Naive B cell (primary cell): ENCODE measurements around the gene SEC14L5. TPM values are rescaled to one million over a fixed set of nuclear protein-coding genes. Genes with fewer than 3 reads are reported as not detected.

Experiments used
- ATAC-seq, 2 donors: fragments of 150-1000 bp; cut with Tn5 transposase; 2 replicates each; pipeline ENCODE4 v1.10.0; 2021; ENCODE audit warnings: low read depth in 2 of 2, mild to moderate bottlenecking in 2 of 2, moderate library complexity in 2 of 2
- DNase-seq: peaks from one replicate; pipeline ENCODE4 v3.0.0; 2022
- H3K27ac Mint-ChIP-seq, 6 donors: one replicate each; pipeline ENCODE4 v1.8.0; 2020 to 2022; ENCODE audit warnings: mild to moderate bottlenecking in 6 of 6, mixed read lengths in 6 of 6, moderate library complexity in 5 of 6, inconsistent platforms in 2 of 6
- H3K27me3 Mint-ChIP-seq, 3 donors: one replicate each; pipeline ENCODE4 v1.8.0; 2021 to 2022; ENCODE audit warnings: mixed read lengths in 3 of 3, mild to moderate bottlenecking in 1 of 3
- H3K36me3 Mint-ChIP-seq, 2 donors: one replicate each; pipeline ENCODE4 v1.8.0; 2020 to 2022; ENCODE audit warnings: mixed read lengths in 2 of 2, inconsistent platforms in 1 of 2, mild to moderate bottlenecking in 1 of 2
- H3K4me1 Mint-ChIP-seq, 3 donors: one replicate each; pipeline ENCODE4 v1.8.0; 2020 to 2022; ENCODE audit warnings: mixed read lengths in 3 of 3, inconsistent platforms in 1 of 3, mild to moderate bottlenecking in 1 of 3, moderate library complexity in 1 of 3
- H3K4me3 Mint-ChIP-seq, 8 donors: one replicate each; pipeline ENCODE4 v1.8.0; 2020 to 2022; ENCODE audit warnings: mild to moderate bottlenecking in 8 of 8, mixed read lengths in 8 of 8, moderate library complexity in 8 of 8, inconsistent platforms in 2 of 8
- H3K9me3 Mint-ChIP-seq, 7 donors: one replicate each; pipeline ENCODE4 v1.8.0; 2020 to 2022; ENCODE audit warnings: mixed read lengths in 7 of 7, mild to moderate bottlenecking in 5 of 7, inconsistent platforms in 2 of 7, moderate library complexity in 1 of 7
- polyA plus RNA-seq, 6 donors: library from polyadenylated mRNA; unstranded; fragments of 300-500 nt; fragmentation: Illumina TruSeq; gene quantifications; one replicate each; pipeline ENCODE4 v1.2.3, GENCODE V29; 2021; ENCODE audit warnings: low read depth in 6 of 6

Gene SEC14L5
- polyA plus RNA-seq, 6 donors from 2014 or later = 0.08 to 0.48 (median 0.43) TPM; not detected in 3

DNA sequence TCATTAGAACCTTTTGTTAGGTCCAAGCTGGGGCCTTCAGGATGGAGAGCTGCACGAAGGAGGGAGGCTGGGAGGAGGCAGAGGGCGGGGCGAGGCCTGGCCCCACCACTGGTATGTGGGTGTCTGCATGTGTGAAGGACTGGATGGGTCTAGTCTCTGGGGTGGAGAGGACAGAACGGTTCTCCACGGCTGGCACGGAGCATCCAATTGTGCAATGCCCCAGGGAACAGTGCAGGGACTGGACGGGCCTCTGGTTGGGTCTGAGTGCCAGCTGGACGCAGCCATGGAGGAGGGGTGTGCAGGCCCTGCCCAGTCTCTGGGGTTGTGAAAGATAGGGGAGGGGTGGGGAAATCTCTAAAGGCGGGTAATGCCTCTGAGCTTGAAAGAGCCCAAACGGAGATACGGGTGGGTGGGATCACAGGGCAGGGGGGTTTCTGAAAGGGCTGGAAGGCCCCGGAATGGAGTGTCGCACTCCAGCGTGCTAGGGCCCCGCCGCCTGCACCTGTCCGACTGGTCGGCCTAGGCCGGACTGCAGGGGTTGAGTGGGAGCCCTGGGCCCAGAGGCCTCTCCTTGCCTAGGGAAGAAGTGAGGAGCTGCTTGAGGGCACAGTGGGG, 22.8 kb upstream of the SEC14L5 start:
- ATAC-seq (no peak), DNase-seq (no peak)
- Mint-ChIP-seq H3K4me3 (peak overlapping the region in 2 of 8 donors; percentile 61 to 79), H3K27ac (no peak overlapping the region), H3K4me1 (peaks cover 9 to 12% (median 12%) of the 10 kb centered on the region in 3 donors), H3K27me3 (peaks cover 7 to 68% (median 66%) of the 10 kb centered on the region in 3 donors), H3K9me3 (peaks cover 0 to 6% (median 0%) of the 10 kb centered on the region in 7 donors), H3K36me3 (no peaks in the 10 kb centered on the region)

DNA sequence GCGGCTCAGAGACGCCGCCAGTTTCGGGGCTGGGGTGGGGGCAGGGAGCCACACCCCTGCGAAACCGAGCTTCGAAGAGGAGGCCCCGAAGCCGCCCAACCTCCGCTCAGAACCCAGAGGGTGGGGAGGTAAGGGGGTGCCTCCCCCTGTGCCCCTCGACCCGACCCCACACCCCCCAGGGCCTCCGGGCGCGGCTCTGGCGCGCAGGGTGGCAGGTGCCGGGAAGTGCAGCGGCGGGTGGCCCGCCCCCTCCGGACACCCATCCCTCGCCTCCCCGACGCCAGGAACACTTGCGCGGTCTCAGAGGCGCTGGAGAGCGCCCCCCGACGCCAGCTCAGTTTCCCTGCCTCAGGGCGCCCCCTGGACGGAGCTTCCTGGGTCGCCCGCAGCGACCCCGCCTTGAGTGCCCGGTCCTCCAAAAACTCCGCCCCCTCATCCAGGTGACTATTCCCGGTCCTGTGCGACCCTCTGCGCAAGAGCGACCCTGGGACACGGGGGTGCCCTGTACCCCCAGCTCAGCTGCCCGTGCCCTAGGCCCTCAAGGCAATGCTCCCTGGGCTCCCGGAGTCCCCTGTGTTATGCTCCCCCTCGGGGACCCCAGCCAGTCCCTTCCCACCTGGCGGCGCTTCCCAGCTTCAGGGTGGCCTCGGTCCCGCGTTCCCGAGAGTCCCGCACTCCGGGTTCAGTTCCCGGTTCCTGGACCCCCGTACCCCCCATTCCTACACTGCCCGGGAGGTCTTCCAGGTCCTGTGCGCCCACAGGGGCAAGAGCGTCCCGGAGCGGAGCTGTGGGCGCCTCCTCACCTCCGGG, 21.7 kb upstream of the SEC14L5 start:
- H3K4me3 Mint-ChIP-seq = peak overlapping the region in 7 of 8 donors; percentile 29 to 80 (median 75)
- no peaks in the 10 kb centered on the region for H3K36me3 Mint-ChIP-seq
- peaks cover 11 to 59% (median 55%) of the 10 kb centered on the region in 3 donors for H3K27me3 Mint-ChIP-seq
- H3K9me3 Mint-ChIP-seq = peaks cover 0 to 4% (median 0%) of the 10 kb centered on the region in 7 donors
- peaks cover 9 to 12% (median 12%) of the 10 kb centered on the region in 3 donors for H3K4me1 Mint-ChIP-seq
- DNase-seq (no peak), ATAC-seq (peak in 1 of 2 donors; percentile 32)
- no peak overlapping the region for H3K27ac Mint-ChIP-seq

GRCh38 chr16:4936991-4937781, 20.9 kb upstream of the SEC14L5 start, which contains the start of gene PPL:
PPL (minus strand) TSS chr16:4937148; CDS start chr16:4937045, 103 bp downstream.
- DNase-seq (no peak), ATAC-seq (peak; percentile 7 to 34)
- H3K4me1 Mint-ChIP-seq = peaks cover 9 to 12% (median 12%) of the 10 kb centered on the region in 3 donors
- no peaks in the 10 kb centered on the region for H3K36me3 Mint-ChIP-seq
- H3K27me3 Mint-ChIP-seq = peaks cover 12 to 59% (median 49%) of the 10 kb centered on the region in 3 donors
- peaks cover 0 to 4% (median 0%) of the 10 kb centered on the region in 7 donors for H3K9me3 Mint-ChIP-seq
- peak within 1 kb of the TSS in 7 of 8 donors; percentile 69 to 84 (median 76) for H3K4me3 Mint-ChIP-seq
- H3K27ac Mint-ChIP-seq = peak within 1 kb of the TSS in 1 of 6 donors; percentile 47

DNA sequence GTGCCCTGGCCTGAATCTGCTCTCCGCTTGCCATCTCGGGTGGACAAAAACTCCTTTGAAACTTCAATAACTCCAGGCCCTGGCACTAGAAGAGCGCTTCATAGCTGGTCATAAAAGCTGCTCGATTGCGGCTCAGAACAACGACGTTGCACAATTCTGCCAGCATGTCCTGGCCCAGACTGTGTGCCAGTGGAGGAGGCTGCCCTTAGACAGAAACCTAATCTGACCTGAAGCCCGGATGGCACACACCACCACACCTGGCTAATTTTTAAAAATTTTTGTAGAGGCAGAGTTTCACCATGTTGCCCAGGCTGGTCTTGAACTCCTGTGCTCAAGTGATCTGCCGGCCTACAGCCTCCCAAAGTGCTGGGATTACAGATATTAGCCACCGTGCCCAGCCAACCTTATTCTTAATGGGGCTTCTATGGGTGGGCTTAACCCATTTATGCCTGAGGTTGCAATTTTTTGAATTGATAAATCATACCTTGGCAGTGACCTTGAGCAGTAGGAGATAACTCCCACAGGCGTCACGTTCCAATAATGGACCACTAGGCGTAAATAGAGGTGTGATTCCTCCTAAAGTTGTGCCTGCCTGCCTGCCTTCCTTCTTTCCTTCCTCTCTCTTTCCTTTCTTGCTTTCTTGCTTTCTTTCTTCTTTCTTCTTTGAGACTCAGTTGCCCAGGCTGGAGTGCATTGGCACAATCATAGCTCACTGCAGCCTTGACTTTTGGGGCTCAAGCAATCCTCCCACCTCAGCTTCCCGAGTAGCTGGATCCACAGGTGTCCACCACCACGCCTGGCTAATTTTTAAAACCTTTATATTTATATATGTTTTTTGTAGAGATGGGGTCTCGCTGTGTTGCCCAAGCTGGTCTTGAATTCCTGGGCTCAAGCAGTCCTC, 20.1 kb upstream of the SEC14L5 start:
- Mint-ChIP-seq H3K27ac (peak overlapping the region in 1 of 6 donors; percentile 47), H3K9me3 (peaks cover 0 to 4% (median 0%) of the 10 kb centered on the region in 7 donors)

GRCh38 chr16:4938683-4939030, 19.5 kb upstream of the SEC14L5 start:
- DNase-seq (no peak), ATAC-seq (no peak)
- Mint-ChIP-seq H3K27me3 (peaks cover 8 to 49% (median 43%) of the 10 kb centered on the region in 3 donors), H3K4me3 (peak overlapping the region in 3 of 8 donors; percentile 15 to 79 (median 42)), H3K9me3 (peaks cover 0 to 4% (median 0%) of the 10 kb centered on the region in 7 donors), H3K36me3 (no peaks in the 10 kb centered on the region), H3K4me1 (peaks cover 9 to 12% (median 10%) of the 10 kb centered on the region in 3 donors), H3K27ac (no peak overlapping the region)

More for the DNA sequence above, 20.1 kb upstream of the SEC14L5 start:
- peaks cover 9 to 12% (median 12%) of the 10 kb centered on the region in 3 donors for H3K4me1 Mint-ChIP-seq
- H3K36me3 Mint-ChIP-seq = no peaks in the 10 kb centered on the region
- H3K4me3 Mint-ChIP-seq = peak overlapping the region in 7 of 8 donors; percentile 41 to 84 (median 67)
- no peak for DNase-seq
- ATAC-seq = no peak
- H3K27me3 Mint-ChIP-seq = peaks cover 12 to 54% (median 49%) of the 10 kb centered on the region in 3 donors

DNA sequence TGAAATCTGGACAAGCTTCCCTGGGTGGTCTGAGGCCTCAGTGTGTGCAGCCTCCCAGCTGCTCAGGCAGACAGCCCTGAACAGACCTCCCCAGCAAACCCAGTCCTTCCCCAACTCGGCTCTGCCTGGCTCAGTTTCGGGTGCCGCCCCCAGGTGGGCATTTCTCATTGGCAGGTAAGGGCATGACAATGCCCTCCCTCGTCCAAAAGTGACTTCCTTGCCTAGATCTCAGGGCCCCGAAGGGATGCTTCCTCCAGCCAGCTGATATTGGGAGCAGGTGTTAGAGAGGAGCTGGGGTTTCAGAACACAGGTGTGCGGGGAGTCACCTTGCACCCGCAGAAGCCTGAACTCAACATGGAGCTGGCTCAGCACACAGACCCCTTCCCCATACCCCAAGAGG, 17.4 kb upstream of the SEC14L5 start:
- H3K27me3 Mint-ChIP-seq = peaks cover 4 to 42% (median 40%) of the 10 kb centered on the region in 3 donors
- H3K4me3 Mint-ChIP-seq = no peak overlapping the region
- DNase-seq = no peak
- peaks cover 9 to 15% (median 10%) of the 10 kb centered on the region in 3 donors for H3K4me1 Mint-ChIP-seq
- H3K36me3 Mint-ChIP-seq = no peaks in the 10 kb centered on the region
- H3K27ac Mint-ChIP-seq = no peak overlapping the region
- peaks cover 0 to 4% (median 0%) of the 10 kb centered on the region in 7 donors for H3K9me3 Mint-ChIP-seq
- no peak for ATAC-seq

GRCh38 chr16:4942481-4942880, 15.6 kb upstream of the SEC14L5 start:
- H3K27ac Mint-ChIP-seq = no peak overlapping the region
- peaks cover 3 to 8% (median 4%) of the 10 kb centered on the region in 3 donors for H3K4me1 Mint-ChIP-seq
- H3K27me3 Mint-ChIP-seq = peaks cover 7 to 46% (median 42%) of the 10 kb centered on the region in 3 donors
- DNase-seq (no peak), ATAC-seq (no peak)
- no peaks in the 10 kb centered on the region for H3K36me3 Mint-ChIP-seq
- H3K4me3 Mint-ChIP-seq = no peak overlapping the region
- H3K9me3 Mint-ChIP-seq = peaks cover 0 to 4% (median 0%) of the 10 kb centered on the region in 7 donors

DNA sequence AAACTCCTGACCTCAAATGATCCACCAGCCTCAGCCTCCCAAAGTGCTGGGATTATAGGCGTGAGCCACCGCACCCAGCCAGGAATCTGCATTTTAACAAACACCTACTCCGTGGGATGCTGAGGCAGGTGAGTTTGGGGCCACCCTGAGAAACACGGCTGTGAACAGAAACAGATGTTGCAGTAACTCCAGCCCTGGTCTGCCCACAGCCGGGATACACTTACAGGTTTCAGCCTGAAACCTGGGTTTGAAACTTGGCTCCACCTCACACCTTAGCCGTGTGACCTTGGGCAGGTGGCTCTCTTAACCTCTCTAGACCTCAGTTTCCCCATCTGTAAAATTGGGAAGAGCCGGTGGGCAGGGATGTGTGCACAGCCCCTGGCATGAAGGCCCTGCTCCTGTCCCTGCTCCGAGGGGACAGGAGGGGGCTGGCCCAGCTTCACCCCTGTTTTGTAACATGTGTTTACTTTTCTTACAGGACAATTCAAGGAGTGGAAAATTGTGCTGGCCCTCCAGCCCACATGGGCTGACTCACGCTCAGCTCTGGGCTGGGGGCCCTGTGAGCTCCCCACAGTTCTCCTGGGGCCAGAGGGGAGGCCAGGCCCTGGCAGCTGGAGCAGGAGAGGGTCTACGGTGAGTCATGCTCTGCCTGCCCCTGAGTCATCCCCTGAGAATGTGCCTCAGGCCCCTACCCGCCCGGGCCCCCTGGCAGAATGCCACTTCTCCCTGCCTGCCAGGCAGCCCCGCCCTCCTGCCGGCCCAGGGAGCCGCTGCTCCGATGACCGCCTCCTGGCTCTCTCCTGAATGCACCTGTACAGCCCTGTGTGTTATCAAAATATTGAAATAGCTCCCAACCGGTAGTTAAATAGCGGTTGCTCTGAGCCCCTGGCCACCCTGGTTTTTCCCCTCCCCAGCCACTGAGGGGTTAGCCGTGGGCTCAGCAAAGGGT, 13.5 kb upstream of the SEC14L5 start:
- Mint-ChIP-seq H3K4me1 (peaks cover 0 to 8% (median 5%) of the 10 kb centered on the region in 3 donors), H3K4me3 (no peak overlapping the region), H3K9me3 (peaks cover 0 to 2% (median 0%) of the 10 kb centered on the region in 7 donors), H3K27me3 (peaks cover 17 to 47% (median 37%) of the 10 kb centered on the region in 3 donors), H3K27ac (no peak overlapping the region), H3K36me3 (no peaks in the 10 kb centered on the region)
- DNase-seq (no peak), ATAC-seq (no peak)

DNA sequence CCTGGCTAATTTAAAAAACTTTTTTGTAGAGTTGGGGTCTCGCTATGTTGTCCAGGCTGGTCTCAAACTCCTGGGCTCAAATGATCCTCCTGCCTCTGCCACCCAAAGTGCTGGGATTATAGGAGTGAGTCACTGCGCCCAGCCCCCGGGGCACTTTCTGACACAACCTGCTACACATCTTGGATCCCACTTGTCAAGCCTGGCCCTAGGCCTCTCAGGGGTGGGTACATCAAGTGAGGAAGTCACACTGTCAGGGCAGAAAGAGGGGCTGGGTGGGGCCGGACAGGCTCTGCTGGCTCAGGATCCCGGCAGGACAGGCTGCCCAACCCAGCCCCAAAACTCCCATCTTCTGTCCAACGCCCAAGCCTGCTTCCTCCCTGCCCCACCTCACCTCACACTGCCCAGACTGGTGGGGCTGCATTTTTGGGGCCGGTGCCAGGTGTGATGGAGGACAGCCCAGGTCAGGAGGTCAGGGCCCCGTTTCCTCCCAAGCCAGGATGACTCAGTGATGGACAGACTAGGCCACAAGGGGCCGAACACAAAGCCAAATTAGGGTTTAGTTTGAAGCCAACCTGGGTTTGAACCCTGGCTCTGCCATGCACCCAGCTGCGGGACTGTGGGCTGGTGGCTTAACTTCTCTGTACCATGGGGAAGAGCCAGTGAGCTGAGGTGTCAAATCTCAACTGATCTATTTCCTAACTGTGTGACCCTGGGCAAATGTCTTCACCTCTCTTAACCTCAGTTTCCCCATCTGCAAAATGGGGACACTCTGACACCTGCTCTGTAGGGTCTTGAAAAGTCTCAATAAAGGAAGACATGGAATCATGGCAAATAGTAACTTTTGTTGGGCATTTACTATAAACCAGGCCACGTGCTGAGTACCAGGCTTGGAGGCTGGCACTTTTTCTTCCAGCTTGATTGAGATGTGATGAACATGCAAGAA, 12.3 kb upstream of the SEC14L5 start:
- ATAC-seq (no peak), DNase-seq (no peak)
- Mint-ChIP-seq H3K27me3 (peaks cover 22 to 49% (median 40%) of the 10 kb centered on the region in 3 donors), H3K36me3 (no peaks in the 10 kb centered on the region), H3K4me3 (no peak overlapping the region), H3K9me3 (peaks cover 0 to 2% (median 0%) of the 10 kb centered on the region in 7 donors), H3K27ac (peak overlapping the region in 1 of 6 donors; percentile 66), H3K4me1 (peaks cover 0 to 8% (median 5%) of the 10 kb centered on the region in 3 donors)

- Mint-ChIP-seq H3K36me3 (no peaks in the 10 kb centered on the region), H3K4me1 (peaks cover 0 to 8% (median 5%) of the 10 kb centered on the region in 3 donors), H3K4me3 (no peak overlapping the region), H3K27me3 (peaks cover 18 to 49% (median 45%) of the 10 kb centered on the region in 3 donors), H3K9me3 (no peaks in the 10 kb centered on the region), H3K27ac (peak overlapping the region in 2 of 6 donors; percentile 67 to 72)
- DNase-seq (no peak), ATAC-seq (no peak)
Measured at GRCh38 chr16:4946917-4947316, 11.2 kb upstream of the SEC14L5 start.
